ENCODE measurements around the gene ARID2.

GRCh38 chr12:45725631-45726602, 3.6 kb upstream of the ARID2 start:
- TF ChIP-seq POLR2A (IDR thresholded peaks at IDR 0.05; ENCODE audit: low read length), result no peak
- TF ChIP-seq GATA1 (IDR thresholded peaks at IDR 0.05; ENCODE audit: low read depth, low read length), result no peak
